Upper lobe of left lung (tissue), 6 donors: ENCODE data around the gene ZNRF1. TPM values are rescaled to one million over a fixed set of nuclear protein-coding genes. Genes with fewer than 3 reads are reported as not detected.
A peak's percentile ranks its signal among the peaks of the same experiment; 100 is the strongest.

Experiments used
- ATAC-seq, 2 donors: fragments of 200-7000 bp; cut with Tn5 transposase; one replicate each; pipeline ENCODE4 v1.9.1; 2022; ENCODE audit warnings: mild to moderate bottlenecking in 2 of 2, moderate library complexity in 2 of 2; ENCODE audit not compliant: low FRiP score in 2 of 2
- DNase-seq, 2 donors: peaks; one replicate each; pipeline ENCODE4 v3.0.0-alpha.2; 2019 to 2020
- H3K27ac ChIP-seq, 4 donors: fragments of 200-600 bp; sonication (generic); one replicate each; pipeline ENCODE4 v1.5.1; 2016 to 2019
- H3K27me3 ChIP-seq, 4 donors: fragments of 200-600 bp; sonication (generic); one replicate each; pipeline ENCODE4 v1.5.1; 2017 to 2019
- H3K36me3 ChIP-seq, 4 donors: fragments of 200-600 bp; sonication (generic); one replicate each; pipeline ENCODE4 v1.5.1; 2016 to 2019
- H3K4me1 ChIP-seq, 4 donors: fragments of 200-600 bp; sonication (generic); one replicate each; pipeline ENCODE4 v1.5.1; 2018 to 2019
- H3K4me3 ChIP-seq, 4 donors: fragments of 200-600 bp; sonication (generic); one replicate each; pipeline ENCODE4 v1.5.1; 2017 to 2019; ENCODE audit warnings: mild to moderate bottlenecking in 2 of 4, moderate library complexity in 1 of 4
- H3K9me3 ChIP-seq, 4 donors: fragments of 200-600 bp; sonication (generic); one replicate each; pipeline ENCODE4 v1.5.1; 2018 to 2019
- CTCF ChIP-seq, 6 experiments: fragments of 450-650 bp in 4 of 6; fragments of 200-600 bp in 2 of 6; sonication (generic) in 2 of 6; IDR thresholded peaks; one replicate each; pipeline ENCODE4 v1.5.1; 2016 to 2019; ENCODE audit warnings: antibody characterized with exemption in 6 of 6
- EP300 ChIP-seq, 4 donors: sonication (generic); formaldehyde crosslinking; IDR thresholded peaks; one replicate each; pipeline ENCODE4 v1.5.1; 2017; ENCODE audit warnings: antibody characterized with exemption in 4 of 4, control low read depth in 2 of 4
- POLR2A ChIP-seq, 4 donors: fragments of 450-650 bp; IDR thresholded peaks; one replicate each; pipeline ENCODE4 v1.5.1; 2016 to 2017; ENCODE audit warnings: antibody characterized with exemption in 4 of 4, mild to moderate bottlenecking in 2 of 4
- POLR2AphosphoS5 ChIP-seq, 2 donors: sonication (generic); formaldehyde crosslinking; IDR thresholded peaks; one replicate each; pipeline ENCODE4 v1.5.1; 2017; ENCODE audit warnings: antibody characterized with exemption in 2 of 2
- WGBS, 2 donors: methylation state at CpG; one replicate each; pipeline ENCODE4 v1.1.5; 2017 to 2018; 5-methylcytosine and 5-hydroxymethylcytosine counted together
- total RNA-seq, 6 donors: library from RNA; depleted of rRNA in 4 of 6; stranded (reverse); fragments of >200 nt in 4 of 6; gene quantifications; one replicate each; pipeline versions ENCODE4 v1.1.0 to v1.2.1, GENCODE V29; 2016 to 2021
- donor health status: DM: no; HTN: no; CAD: no; lungs with moderate emphysema.
- donor health status: DM: no; HTN: yes; CAD: no; lungs with severe emphysema.

ZNRF1 gene
- total RNA-seq, 6 donors from 2014 or later: 18.5 to 40.0 (median 27.1) TPM

GRCh38 chr16:75022567-75022966 lies 23.7 kb downstream of the ZNRF1 start:
- 96 to 97% methylated on average over 4 of the region's 4 CpGs for WGBS, 2 donors
- no peak for TF ChIP-seq EP300 (IDR thresholded peaks at IDR 0.05)
- no peak for TF ChIP-seq POLR2A (IDR thresholded peaks at IDR 0.05)
- TF ChIP-seq POLR2AphosphoS5 (IDR thresholded peaks at IDR 0.05): no peak
- no peak for TF ChIP-seq CTCF (IDR thresholded peaks at IDR 0.05)
- Histone ChIP-seq H3K4me3 (no peak overlapping the region), H3K27ac (no peak overlapping the region), H3K27me3 (no peaks in the 10 kb centered on the region), H3K36me3 (no peaks in the 10 kb centered on the region), H3K4me1 (peaks cover 14 to 41% (median 31%) of the 10 kb centered on the region in 4 donors), H3K9me3 (peaks cover 0 to 10% (median 0%) of the 10 kb centered on the region in 4 donors)
- DNase-seq (no peak), ATAC-seq (no peak)

GRCh38 chr16:75023009-75023408 lies 24.2 kb downstream of the ZNRF1 start:
- no peaks in the 10 kb centered on the region for H3K36me3 ChIP-seq
- no peak for ATAC-seq
- peaks cover 15 to 37% (median 28%) of the 10 kb centered on the region in 4 donors for H3K4me1 ChIP-seq
- H3K27me3 ChIP-seq: no peaks in the 10 kb centered on the region
- DNase-seq: no peak
- H3K9me3 ChIP-seq: peaks cover 0 to 10% (median 0%) of the 10 kb centered on the region in 4 donors
- TF ChIP-seq POLR2A (IDR thresholded peaks at IDR 0.05) (no peak), POLR2AphosphoS5 (IDR thresholded peaks at IDR 0.05) (no peak), EP300 (IDR thresholded peaks at IDR 0.05) (no peak), CTCF (IDR thresholded peaks at IDR 0.05) (no peak)
- H3K4me3 ChIP-seq: no peak overlapping the region
- 95 to 97% methylated on average over 2 of the region's 2 CpGs for WGBS, 2 donors
- no peak overlapping the region for H3K27ac ChIP-seq

GRCh38 chr16:75024182-75024581 lies 25.4 kb downstream of the ZNRF1 start:
- H3K27me3 ChIP-seq: no peaks in the 10 kb centered on the region
- H3K4me3 ChIP-seq: no peak overlapping the region
- H3K27ac ChIP-seq: peak overlapping the region in 2 of 4 donors; percentile 16 to 35
- H3K4me1 ChIP-seq: peaks cover 14 to 27% (median 23%) of the 10 kb centered on the region in 4 donors
- H3K9me3 ChIP-seq: peaks cover 0 to 10% (median 0%) of the 10 kb centered on the region in 4 donors
- ATAC-seq: no peak
- no peak for DNase-seq
- WGBS, 2 donors: 53 to 62% methylated on average over 3 of the region's 3 CpGs
- no peak for TF ChIP-seq POLR2A (IDR thresholded peaks at IDR 0.05)
- TF ChIP-seq EP300 (IDR thresholded peaks at IDR 0.05): no peak
- no peak for TF ChIP-seq POLR2AphosphoS5 (IDR thresholded peaks at IDR 0.05)
- no peak for TF ChIP-seq CTCF (IDR thresholded peaks at IDR 0.05)
- no peaks in the 10 kb centered on the region for H3K36me3 ChIP-seq

- Histone ChIP-seq H3K27ac (peak overlapping the region in 2 of 4 donors; percentile 16 to 35), H3K4me3 (no peak overlapping the region), H3K36me3 (no peaks in the 10 kb centered on the region), H3K9me3 (peaks cover 0 to 10% (median 0%) of the 10 kb centered on the region in 4 donors), H3K27me3 (no peaks in the 10 kb centered on the region), H3K4me1 (peaks cover 14 to 27% (median 23%) of the 10 kb centered on the region in 4 donors)
- TF ChIP-seq POLR2A (IDR thresholded peaks at IDR 0.05): no peak
- no peak for TF ChIP-seq CTCF (IDR thresholded peaks at IDR 0.05)
- TF ChIP-seq EP300 (IDR thresholded peaks at IDR 0.05): no peak
- TF ChIP-seq POLR2AphosphoS5 (IDR thresholded peaks at IDR 0.05): no peak
- DNase-seq (no peak), ATAC-seq (no peak)
- 57 to 62% methylated on average over 4 of the region's 4 CpGs for WGBS, 2 donors
Observed at GRCh38 chr16:75024594-75024993, 25.8 kb downstream of the ZNRF1 start.

GRCh38 chr16:75025761-75026160 lies 26.9 kb downstream of the ZNRF1 start:
- Histone ChIP-seq H3K4me1 (peaks cover 14 to 27% (median 23%) of the 10 kb centered on the region in 4 donors), H3K9me3 (peaks cover 0 to 10% (median 0%) of the 10 kb centered on the region in 4 donors), H3K27me3 (no peaks in the 10 kb centered on the region), H3K4me3 (no peak overlapping the region), H3K36me3 (no peaks in the 10 kb centered on the region), H3K27ac (peak overlapping the region; percentile 36 to 74 (median 52))
- 41 to 44% methylated on average over 2 to 3 of the region's 3 CpGs for WGBS, 2 donors
- ATAC-seq: peak in 1 of 2 donors; percentile 40
- TF ChIP-seq CTCF (IDR thresholded peaks at IDR 0.05): no peak
- TF ChIP-seq POLR2A (IDR thresholded peaks at IDR 0.05): no peak
- no peak for TF ChIP-seq POLR2AphosphoS5 (IDR thresholded peaks at IDR 0.05)
- DNase-seq: no peak
